HL-60 (cell line): Measurements from ENCODE around the gene SH3RF3.

ENCODE experiments used
- DNase-seq, 2 experiments: peaks; one replicate each; pipeline ENCODE4 v3.0.0-alpha.2; 2010 to 2020; ENCODE audit warnings: low read depth in 1 of 2, low spot score in 1 of 2
- H3K27ac ChIP-seq: fragments of 250-450 bp; sonication (Bioruptor Pico); replicated peaks from 2 replicates; pipeline ENCODE4 v1.5.1; 2020; ENCODE audit warnings: mild to moderate bottlenecking, moderate library complexity
- H3K27me3 ChIP-seq: fragments of 250-450 bp; sonication (Bioruptor Pico); 2 replicates; pipeline ENCODE4 v1.5.1; 2021; ENCODE audit warnings: mild to moderate bottlenecking, moderate library complexity; ENCODE audit not compliant: insufficient read depth, poor library complexity, severe bottlenecking
- H3K4me3 ChIP-seq: replicated peaks from 2 replicates; pipeline ENCODE4 v1.5.1; 2011; ENCODE audit warnings: mild to moderate bottlenecking, control low read depth, low read length; ENCODE audit not compliant: insufficient read depth
- CTCF ChIP-seq: IDR thresholded peaks from one replicate; pipeline ENCODE4 v1.5.1; 2011; ENCODE audit warnings: low read length, control low read depth, inconsistent platforms; ENCODE audit not compliant: insufficient read depth
- GABPA ChIP-seq: IDR thresholded peaks from 2 replicates; pipeline ENCODE4 v1.6.1; 2012; ENCODE audit warnings: low read depth
- POLR2AphosphoS5 ChIP-seq: IDR thresholded peaks from 2 replicates; pipeline ENCODE4 v1.6.1; 2012; ENCODE audit warnings: low read depth
- SPI1 ChIP-seq: IDR thresholded peaks from 2 replicates; pipeline ENCODE4 v1.6.1; 2012; ENCODE audit warnings: low read depth, mild to moderate bottlenecking, borderline replicate concordance
- TF ChIP-seq, protein P1 (sequence below): IDR thresholded peaks from 2 replicates; pipeline ENCODE4 v1.6.1; 2012; ENCODE audit warnings: low read depth; ENCODE audit not compliant: insufficient replicate concordance

The SH3RF3 gene

DNA sequence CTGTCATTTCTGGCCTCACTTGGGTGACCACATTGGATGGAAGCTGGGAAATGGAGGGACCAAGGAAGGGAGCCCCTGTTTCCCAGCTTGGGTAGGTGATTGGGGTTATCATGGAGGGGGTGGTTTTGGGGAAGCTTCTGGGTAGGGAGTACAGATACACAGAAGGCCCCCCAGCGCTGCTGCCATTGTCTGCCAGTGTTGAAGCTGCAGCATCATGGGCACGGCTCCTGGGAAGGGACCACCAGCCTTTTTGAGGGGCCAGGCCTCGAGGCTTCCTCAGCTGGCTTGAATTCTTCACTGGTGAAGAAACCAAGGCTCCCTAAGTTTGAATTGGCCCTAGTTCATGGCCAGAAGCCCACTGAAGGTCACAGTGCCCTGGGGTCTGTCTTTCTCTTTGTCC lies 25.2 kb downstream of the SH3RF3 start:
- Histone ChIP-seq H3K27ac (no peak overlapping the region), H3K4me3 (no peak overlapping the region), H3K27me3 (peaks cover 3% of the 10 kb centered on the region)
- no peak for TF ChIP-seq GABPA
- TF ChIP-seq, protein P1, sequence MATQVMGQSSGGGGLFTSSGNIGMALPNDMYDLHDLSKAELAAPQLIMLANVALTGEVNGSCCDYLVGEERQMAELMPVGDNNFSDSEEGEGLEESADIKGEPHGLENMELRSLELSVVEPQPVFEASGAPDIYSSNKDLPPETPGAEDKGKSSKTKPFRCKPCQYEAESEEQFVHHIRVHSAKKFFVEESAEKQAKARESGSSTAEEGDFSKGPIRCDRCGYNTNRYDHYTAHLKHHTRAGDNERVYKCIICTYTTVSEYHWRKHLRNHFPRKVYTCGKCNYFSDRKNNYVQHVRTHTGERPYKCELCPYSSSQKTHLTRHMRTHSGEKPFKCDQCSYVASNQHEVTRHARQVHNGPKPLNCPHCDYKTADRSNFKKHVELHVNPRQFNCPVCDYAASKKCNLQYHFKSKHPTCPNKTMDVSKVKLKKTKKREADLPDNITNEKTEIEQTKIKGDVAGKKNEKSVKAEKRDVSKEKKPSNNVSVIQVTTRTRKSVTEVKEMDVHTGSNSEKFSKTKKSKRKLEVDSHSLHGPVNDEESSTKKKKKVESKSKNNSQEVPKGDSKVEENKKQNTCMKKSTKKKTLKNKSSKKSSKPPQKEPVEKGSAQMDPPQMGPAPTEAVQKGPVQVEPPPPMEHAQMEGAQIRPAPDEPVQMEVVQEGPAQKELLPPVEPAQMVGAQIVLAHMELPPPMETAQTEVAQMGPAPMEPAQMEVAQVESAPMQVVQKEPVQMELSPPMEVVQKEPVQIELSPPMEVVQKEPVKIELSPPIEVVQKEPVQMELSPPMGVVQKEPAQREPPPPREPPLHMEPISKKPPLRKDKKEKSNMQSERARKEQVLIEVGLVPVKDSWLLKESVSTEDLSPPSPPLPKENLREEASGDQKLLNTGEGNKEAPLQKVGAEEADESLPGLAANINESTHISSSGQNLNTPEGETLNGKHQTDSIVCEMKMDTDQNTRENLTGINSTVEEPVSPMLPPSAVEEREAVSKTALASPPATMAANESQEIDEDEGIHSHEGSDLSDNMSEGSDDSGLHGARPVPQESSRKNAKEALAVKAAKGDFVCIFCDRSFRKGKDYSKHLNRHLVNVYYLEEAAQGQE: no peak
- TF ChIP-seq CTCF: no peak
- TF ChIP-seq POLR2AphosphoS5: no peak
- no peak for TF ChIP-seq SPI1
- no peak for DNase-seq

DNA sequence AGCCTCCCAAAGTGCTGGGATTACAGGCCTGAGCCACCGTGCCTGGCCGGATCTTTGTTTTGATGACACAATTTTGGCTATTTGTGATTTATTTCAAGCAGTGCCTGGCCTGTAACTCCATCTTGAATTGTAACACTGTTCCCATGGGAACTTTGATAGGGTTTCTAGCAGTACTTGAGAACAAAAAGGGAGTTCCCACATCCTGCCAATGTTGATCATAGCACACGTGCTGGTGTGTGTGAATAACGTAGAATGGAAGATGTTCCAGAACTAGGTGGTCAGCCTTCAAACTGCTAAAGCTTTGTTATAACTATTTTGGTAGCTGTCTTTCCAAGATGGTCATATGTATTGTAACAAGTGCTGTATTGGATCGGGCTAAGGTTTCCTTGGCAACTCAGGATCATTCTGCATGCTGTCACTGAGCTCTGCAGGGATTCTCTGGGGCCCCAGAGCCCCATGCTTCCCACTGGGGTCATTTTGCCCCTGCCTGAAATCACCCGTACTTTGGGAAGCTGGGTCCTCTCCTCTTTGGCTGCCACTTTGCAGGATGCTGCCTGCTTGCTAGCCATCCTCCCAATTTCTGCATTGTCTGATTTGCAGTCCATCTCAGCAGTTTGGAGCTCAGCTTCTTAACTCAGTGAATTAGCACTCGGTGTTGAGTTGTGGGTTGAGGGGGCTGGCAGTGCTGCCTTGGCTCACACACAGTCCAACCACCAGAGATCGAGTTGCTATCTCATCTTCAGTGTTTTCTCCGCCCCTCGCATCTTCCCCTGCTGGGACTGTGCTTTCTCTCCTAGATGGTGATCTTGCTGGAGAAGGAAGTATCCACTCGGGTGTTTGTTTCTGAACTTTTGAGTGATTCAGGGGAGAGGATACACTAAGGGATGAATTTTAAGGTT lies 26.8 kb downstream of the SH3RF3 start:
- Histone ChIP-seq H3K4me3 (no peak overlapping the region), H3K27ac (no peak overlapping the region), H3K27me3 (peaks cover 3% of the 10 kb centered on the region)
- TF ChIP-seq SPI1 (no peak), CTCF (no peak), GABPA (no peak), POLR2AphosphoS5 (no peak)
- TF ChIP-seq, protein P1: no peak
- DNase-seq: no peak

DNA sequence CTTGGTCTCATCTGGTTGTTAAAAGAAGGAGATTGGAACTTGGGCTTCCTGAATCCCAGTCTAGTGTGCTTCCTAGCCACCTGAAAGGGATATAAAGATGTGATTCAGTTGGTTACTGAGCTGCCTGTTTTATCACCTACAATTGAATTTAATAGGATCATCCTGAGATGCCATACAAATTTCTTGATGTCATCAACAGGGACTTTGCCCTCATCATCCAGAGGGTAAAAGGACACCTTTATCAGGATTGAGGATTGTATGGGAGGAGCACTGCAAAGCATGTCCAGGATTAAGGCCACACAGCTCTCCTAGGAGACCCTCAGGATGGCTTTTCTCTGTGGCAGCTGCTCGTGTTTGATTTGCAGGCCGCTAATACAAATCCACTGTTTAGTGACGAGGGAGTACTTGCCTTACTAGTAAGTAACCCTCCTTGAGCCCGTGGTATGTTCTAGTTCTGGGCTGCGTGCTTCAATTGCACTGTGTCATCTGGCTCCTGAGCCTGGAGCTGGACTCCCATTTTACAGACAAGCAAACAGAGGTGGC lies 28.6 kb downstream of the SH3RF3 start:
- Histone ChIP-seq H3K27ac (no peak overlapping the region), H3K4me3 (no peak overlapping the region), H3K27me3 (peaks cover 3% of the 10 kb centered on the region)
- no peak for DNase-seq
- TF ChIP-seq GABPA: no peak
- TF ChIP-seq POLR2AphosphoS5: no peak
- no peak for TF ChIP-seq CTCF
- TF ChIP-seq SPI1: no peak
- TF ChIP-seq, protein P1: no peak
